ENCODE data around the gene STK39. TPM values are rescaled to one million over a fixed set of nuclear protein-coding genes. Genes with fewer than 3 reads are reported as not detected.

The STK39 gene
- total RNA-seq, 1 donor from 2014 or later = 26.2 TPM

DNA sequence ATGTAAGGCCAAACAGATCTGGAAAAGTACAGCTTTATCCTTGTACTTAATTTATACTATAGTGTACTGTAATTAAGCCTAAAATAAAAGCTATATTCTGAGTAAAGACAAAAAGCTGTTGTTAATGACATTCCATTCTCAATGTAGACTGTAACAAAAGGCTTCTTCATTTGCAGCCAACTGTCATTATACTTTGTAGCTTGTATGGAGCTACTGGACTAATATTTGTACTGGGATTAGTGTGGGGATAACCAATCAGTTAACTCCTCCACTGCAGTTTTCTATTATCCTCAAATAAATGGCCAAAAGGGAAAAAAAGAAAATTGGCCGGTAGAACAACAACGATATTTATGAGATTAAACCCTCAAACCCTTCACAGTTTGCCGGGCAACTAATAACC, 66.5 kb downstream of the STK39 start:
- no peak overlapping the region for H3K27ac Mint-ChIP-seq
- H3K36me3 Mint-ChIP-seq = peaks cover 7% of the 10 kb centered on the region
- H3K9me3 Mint-ChIP-seq = peaks cover 4% of the 10 kb centered on the region
- H3K27me3 Mint-ChIP-seq = no peaks in the 10 kb centered on the region
- no peak overlapping the region for H3K4me3 Mint-ChIP-seq
- no peak for DNase-seq (ENCODE audit: extremely low spot score, unreplicated experiment)
- TF ChIP-seq, protein P1, sequence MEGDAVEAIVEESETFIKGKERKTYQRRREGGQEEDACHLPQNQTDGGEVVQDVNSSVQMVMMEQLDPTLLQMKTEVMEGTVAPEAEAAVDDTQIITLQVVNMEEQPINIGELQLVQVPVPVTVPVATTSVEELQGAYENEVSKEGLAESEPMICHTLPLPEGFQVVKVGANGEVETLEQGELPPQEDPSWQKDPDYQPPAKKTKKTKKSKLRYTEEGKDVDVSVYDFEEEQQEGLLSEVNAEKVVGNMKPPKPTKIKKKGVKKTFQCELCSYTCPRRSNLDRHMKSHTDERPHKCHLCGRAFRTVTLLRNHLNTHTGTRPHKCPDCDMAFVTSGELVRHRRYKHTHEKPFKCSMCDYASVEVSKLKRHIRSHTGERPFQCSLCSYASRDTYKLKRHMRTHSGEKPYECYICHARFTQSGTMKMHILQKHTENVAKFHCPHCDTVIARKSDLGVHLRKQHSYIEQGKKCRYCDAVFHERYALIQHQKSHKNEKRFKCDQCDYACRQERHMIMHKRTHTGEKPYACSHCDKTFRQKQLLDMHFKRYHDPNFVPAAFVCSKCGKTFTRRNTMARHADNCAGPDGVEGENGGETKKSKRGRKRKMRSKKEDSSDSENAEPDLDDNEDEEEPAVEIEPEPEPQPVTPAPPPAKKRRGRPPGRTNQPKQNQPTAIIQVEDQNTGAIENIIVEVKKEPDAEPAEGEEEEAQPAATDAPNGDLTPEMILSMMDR (conservative IDR thresholded peaks at IDR 0.05) = no peak
- H3K4me1 Mint-ChIP-seq (ENCODE audit: unreplicated experiment) = peaks cover 51% of the 10 kb centered on the region

DNA sequence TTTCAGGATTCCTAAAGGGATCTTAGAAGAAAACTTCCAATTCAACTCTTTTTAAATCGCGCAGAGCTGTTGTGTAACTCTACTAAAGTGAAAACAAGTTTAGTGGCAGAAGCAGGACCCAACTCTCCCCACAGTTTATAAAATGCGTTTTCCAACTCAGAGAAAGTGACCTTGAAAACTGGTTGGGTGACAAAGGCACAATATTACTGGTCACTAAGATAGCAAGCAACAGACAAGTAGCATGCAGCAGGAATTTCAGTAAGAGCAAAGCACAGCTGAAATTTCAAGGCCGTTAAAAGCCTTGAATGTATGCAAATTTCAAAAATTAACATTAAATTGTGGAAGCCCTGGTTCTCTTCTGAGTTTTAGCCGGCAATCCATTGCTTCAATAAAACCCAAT, 66.9 kb downstream of the STK39 start:
- TF ChIP-seq, protein P1 (conservative IDR thresholded peaks at IDR 0.05) = no peak
- no peak overlapping the region for H3K4me3 Mint-ChIP-seq
- peaks cover 4% of the 10 kb centered on the region for H3K9me3 Mint-ChIP-seq
- H3K36me3 Mint-ChIP-seq = peaks cover 7% of the 10 kb centered on the region
- H3K27ac Mint-ChIP-seq = peak overlapping the region; percentile 53
- H3K27me3 Mint-ChIP-seq = no peaks in the 10 kb centered on the region
- DNase-seq (ENCODE audit: extremely low spot score, unreplicated experiment) = no peak
- peaks cover 47% of the 10 kb centered on the region for H3K4me1 Mint-ChIP-seq (ENCODE audit: unreplicated experiment)

DNA sequence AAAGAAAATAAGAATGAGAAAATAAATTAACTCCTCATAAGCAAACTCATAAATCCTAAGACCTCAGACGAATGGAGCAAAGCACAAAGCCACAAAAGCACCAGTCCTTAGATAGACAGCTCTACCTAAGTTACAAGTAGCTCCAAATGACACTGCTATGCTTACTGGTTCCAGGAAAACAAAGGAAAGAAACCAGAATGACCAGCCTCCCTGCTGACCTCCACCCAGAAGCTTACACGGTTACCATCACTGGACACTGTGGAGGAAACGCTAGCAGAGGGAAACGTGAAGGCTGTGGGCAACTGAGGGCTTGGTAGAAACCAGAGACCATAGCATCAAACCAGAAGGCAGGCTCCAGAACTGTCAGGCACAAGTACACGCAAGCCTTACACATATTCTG, 67.8 kb downstream of the STK39 start:
- Mint-ChIP-seq H3K36me3 (peaks cover 11% of the 10 kb centered on the region), H3K4me3 (no peak overlapping the region), H3K9me3 (peaks cover 4% of the 10 kb centered on the region), H3K27me3 (no peaks in the 10 kb centered on the region), H3K4me1 (ENCODE audit: unreplicated experiment) (peaks cover 40% of the 10 kb centered on the region), H3K27ac (peak overlapping the region; percentile 53)
- no peak for DNase-seq (ENCODE audit: extremely low spot score, unreplicated experiment)
- TF ChIP-seq, protein P1 (conservative IDR thresholded peaks at IDR 0.05) = no peak

DNA sequence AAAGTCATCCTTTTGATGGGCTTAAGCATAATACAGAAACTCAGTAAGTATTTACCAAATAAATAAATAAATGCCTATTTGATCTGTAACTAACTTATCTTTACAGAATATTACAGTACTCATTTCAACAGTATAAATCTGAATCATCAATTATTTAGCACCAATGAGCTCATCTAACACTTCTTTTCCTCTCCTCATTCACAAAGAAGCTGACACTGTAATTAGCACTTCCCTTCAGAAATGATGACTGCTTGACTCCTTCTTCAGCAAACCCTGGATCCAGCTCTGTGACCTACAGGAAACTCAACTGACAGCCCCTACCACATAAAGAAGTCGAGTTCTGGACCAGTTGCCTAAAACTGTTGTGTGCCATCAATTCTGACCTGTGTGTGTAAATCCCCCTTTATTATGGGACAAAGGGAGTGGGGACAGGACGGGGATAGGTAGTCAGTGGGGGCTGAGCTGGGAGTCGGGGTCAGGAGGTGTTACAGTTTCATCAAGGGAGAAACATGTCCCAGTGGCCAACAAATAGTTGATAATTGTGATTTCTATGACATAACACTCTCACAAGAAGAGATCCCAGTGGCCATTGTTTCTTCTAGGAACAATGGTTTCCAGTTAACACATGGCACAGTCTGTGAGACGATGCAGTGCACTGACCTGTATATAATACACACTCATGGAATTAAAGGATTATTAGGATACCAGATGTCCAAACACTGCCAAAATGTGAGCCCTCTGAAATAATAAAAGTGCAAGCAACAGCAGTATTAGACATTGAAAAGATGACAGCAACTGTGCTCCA, 68.7 kb downstream of the STK39 start:
- Mint-ChIP-seq H3K36me3 (peaks cover 11% of the 10 kb centered on the region), H3K4me3 (peak overlapping the region; percentile 13), H3K9me3 (peaks cover 4% of the 10 kb centered on the region), H3K27ac (no peak overlapping the region), H3K4me1 (ENCODE audit: unreplicated experiment) (peaks cover 33% of the 10 kb centered on the region), H3K27me3 (no peaks in the 10 kb centered on the region)
- TF ChIP-seq, protein P1 (conservative IDR thresholded peaks at IDR 0.05) = no peak
- no peak for DNase-seq (ENCODE audit: extremely low spot score, unreplicated experiment)

DNA sequence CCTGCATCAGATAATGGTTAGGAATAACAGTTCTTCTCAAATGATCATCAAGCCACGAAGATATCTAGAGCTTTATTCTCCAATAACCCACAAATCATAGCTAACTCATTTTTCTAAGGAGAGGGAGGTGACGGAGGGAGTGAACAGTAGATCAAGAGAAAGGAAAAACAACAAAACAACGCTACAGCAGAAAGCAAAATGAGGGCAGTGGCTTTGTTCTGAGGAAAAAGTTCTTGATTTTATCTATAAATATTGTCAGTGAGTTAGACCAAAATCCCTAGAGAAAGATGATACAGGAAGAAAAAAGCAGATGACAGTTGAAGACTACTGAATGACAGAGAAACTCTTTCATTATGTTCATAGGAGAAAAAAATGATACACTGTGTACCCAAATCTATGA, 71.0 kb downstream of the STK39 start:
- Mint-ChIP-seq H3K4me3 (no peak overlapping the region), H3K27ac (no peak overlapping the region), H3K4me1 (ENCODE audit: unreplicated experiment) (peaks cover 20% of the 10 kb centered on the region), H3K27me3 (no peaks in the 10 kb centered on the region), H3K36me3 (peaks cover 8% of the 10 kb centered on the region), H3K9me3 (peaks cover 4% of the 10 kb centered on the region)
- TF ChIP-seq, protein P1 (conservative IDR thresholded peaks at IDR 0.05) = no peak
- no peak for DNase-seq (ENCODE audit: extremely low spot score, unreplicated experiment)
